Esophagus muscularis mucosa (tissue), 4 donors: Measurements from ENCODE around the gene UROC1. TPM values are rescaled to one million over a fixed set of nuclear protein-coding genes. Genes with fewer than 3 reads are reported as not detected.

Experiments
- DNase-seq: peaks from one replicate; pipeline ENCODE4 v3.0.0-alpha.2; 2017; ENCODE audit errors: extremely low spot score
- H3K27ac ChIP-seq, 4 donors: fragments of 200-600 bp; sonication (generic); replicated peaks in 1 of 4; 1 replicate in 3 of 4; 2 replicates in 1 of 4; pipeline ENCODE4 v1.5.1; 2016 to 2019; ENCODE audit warnings: mild to moderate bottlenecking in 1 of 4
- H3K27me3 ChIP-seq, 4 donors: fragments of 200-600 bp; sonication (generic); one replicate each; pipeline versions ENCODE4 v1.5.1 to v1.6.0; 2016 to 2019
- H3K36me3 ChIP-seq, 4 donors: fragments of 200-600 bp; sonication (generic); one replicate each; pipeline ENCODE4 v1.5.1; 2016 to 2019
- H3K4me1 ChIP-seq, 4 donors: fragments of 200-600 bp; sonication (generic); one replicate each; pipeline ENCODE4 v1.5.1; 2016 to 2019
- H3K4me3 ChIP-seq, 4 donors: fragments of 200-600 bp; sonication (generic); 1 replicate in 2 of 4; 2 replicates in 2 of 4; pipeline ENCODE4 v1.5.1; 2016 to 2019; ENCODE audit warnings: mild to moderate bottlenecking in 4 of 4, moderate library complexity in 1 of 4
- H3K9me3 ChIP-seq, 4 donors: fragments of 200-600 bp; sonication (generic); 1 replicate in 3 of 4; 2 replicates in 1 of 4; pipeline ENCODE4 v1.5.1; 2016 to 2019
- EP300 ChIP-seq: sonication (generic); formaldehyde crosslinking; IDR thresholded peaks from one replicate; pipeline ENCODE4 v1.6.1; 2017; ENCODE audit warnings: antibody characterized with exemption
- POLR2A ChIP-seq: fragments of 450-650 bp; IDR thresholded peaks from one replicate; pipeline ENCODE4 v1.6.1; 2017; ENCODE audit warnings: antibody characterized with exemption, moderate library complexity, mild to moderate bottlenecking, low read depth
- POLR2AphosphoS5 ChIP-seq, 2 donors: sonication (generic); formaldehyde crosslinking; IDR thresholded peaks; one replicate each; pipeline ENCODE4 v1.6.1; 2017; ENCODE audit warnings: antibody characterized with exemption in 2 of 2
- WGBS: methylation state at CpG from one replicate; pipeline ENCODE4 v1.1.5; 2018; 5-methylcytosine and 5-hydroxymethylcytosine counted together
- intact Hi-C: fragments of 100-400 bp; cut with DNase I; formaldehyde crosslinking; loops from one replicate; pipeline ENCODE4 v1.15.1; 2023
- total RNA-seq, 4 donors: library from RNA; depleted of rRNA; stranded (reverse); fragments of >200 nt; gene quantifications; one replicate each; pipeline versions ENCODE4 v1.1.0 to v1.2.1, GENCODE V29; 2016
- TF ChIP-seq, protein P1 (sequence below), 3 experiments: fragments of 200-600 bp in 2 of 3; fragments of 450-650 bp in 1 of 3; sonication (generic) in 2 of 3; IDR thresholded peaks; one replicate each; pipeline ENCODE4 v1.5.1; 2017 to 2019; ENCODE audit warnings: antibody characterized with exemption in 3 of 3, mild to moderate bottlenecking in 2 of 3, moderate library complexity in 1 of 3

Gene UROC1
- total RNA-seq, 4 donors from 2014 or later: not detected

DNA sequence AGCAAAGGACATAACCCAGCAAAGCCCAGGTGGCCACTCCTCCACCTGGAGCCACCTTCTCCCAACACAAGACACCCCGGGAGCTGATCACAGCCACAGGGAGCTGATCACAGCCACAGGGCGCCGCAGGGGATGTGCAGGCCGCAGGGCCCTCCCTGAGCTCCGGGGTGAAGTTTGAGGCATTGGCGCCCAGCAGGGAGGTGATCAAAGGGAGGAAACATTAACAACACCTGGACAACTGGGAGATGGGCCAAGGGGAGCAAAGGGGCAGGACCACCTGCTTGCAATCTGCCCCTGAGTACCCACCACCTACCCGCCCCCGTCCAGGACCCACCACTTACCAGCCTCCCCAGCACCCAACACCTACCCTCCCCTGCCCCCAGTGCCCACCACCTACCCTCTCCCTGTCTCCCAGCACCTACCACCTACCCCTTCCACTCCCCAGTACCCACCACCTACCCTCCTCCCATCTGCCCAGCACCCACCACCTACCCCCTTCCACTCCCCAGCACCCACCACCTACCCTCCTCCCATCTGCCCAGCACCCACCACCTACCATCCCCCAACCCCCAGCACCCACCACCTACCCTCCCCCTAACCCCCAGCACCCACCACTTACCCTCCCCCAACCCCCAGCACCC is 2.4 kb downstream of the UROC1 start:
- Histone ChIP-seq H3K4me1 (no peaks in the 10 kb centered on the region), H3K27me3 (peaks cover 0 to 19% (median 0%) of the 10 kb centered on the region in 4 donors), H3K4me3 (no peak overlapping the region), H3K9me3 (no peaks in the 10 kb centered on the region), H3K27ac (no peak overlapping the region), H3K36me3 (no peaks in the 10 kb centered on the region)
- no peak for TF ChIP-seq POLR2A
- TF ChIP-seq EP300: no peak
- TF ChIP-seq, protein P1, sequence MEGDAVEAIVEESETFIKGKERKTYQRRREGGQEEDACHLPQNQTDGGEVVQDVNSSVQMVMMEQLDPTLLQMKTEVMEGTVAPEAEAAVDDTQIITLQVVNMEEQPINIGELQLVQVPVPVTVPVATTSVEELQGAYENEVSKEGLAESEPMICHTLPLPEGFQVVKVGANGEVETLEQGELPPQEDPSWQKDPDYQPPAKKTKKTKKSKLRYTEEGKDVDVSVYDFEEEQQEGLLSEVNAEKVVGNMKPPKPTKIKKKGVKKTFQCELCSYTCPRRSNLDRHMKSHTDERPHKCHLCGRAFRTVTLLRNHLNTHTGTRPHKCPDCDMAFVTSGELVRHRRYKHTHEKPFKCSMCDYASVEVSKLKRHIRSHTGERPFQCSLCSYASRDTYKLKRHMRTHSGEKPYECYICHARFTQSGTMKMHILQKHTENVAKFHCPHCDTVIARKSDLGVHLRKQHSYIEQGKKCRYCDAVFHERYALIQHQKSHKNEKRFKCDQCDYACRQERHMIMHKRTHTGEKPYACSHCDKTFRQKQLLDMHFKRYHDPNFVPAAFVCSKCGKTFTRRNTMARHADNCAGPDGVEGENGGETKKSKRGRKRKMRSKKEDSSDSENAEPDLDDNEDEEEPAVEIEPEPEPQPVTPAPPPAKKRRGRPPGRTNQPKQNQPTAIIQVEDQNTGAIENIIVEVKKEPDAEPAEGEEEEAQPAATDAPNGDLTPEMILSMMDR (IDR thresholded peaks at IDR 0.05): no peak
- no peak for TF ChIP-seq POLR2AphosphoS5 (IDR thresholded peaks at IDR 0.05)
- DNase-seq: no peak
- intact Hi-C loops: no loop called here
- 82% methylated on average over 2 of the region's 8 CpGs for WGBS

DNA sequence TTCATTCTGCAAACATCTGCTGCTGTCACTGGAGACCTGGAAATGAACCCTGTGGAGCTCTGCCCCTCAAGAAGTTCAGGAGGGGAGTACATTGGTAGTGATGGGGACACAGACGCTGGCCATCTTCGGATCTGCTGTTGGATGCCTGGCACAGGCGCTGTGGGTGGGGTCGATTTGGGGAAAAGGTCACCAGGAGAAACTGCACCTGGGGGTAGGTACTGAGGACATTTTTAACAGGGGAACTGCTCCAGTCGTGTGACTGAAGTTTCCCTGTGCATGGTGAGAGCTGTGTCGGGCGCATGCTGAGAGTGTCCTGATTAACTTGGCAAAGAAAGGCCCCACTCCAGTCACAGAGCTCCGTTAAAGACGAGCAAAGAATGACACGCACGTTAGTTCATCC is 3.4 kb downstream of the UROC1 start:
- peaks cover 0 to 19% (median 0%) of the 10 kb centered on the region in 4 donors for H3K27me3 ChIP-seq
- no peak overlapping the region for H3K4me3 ChIP-seq
- 81% methylated on average over 11 of the region's 11 CpGs for WGBS
- H3K9me3 ChIP-seq: no peaks in the 10 kb centered on the region
- no peak for DNase-seq
- H3K4me1 ChIP-seq: no peaks in the 10 kb centered on the region
- TF ChIP-seq, protein P1 (IDR thresholded peaks at IDR 0.05): no peak
- TF ChIP-seq POLR2AphosphoS5 (IDR thresholded peaks at IDR 0.05): no peak
- no peak for TF ChIP-seq POLR2A
- no peak for TF ChIP-seq EP300
- intact Hi-C loops: no loop called here
- H3K27ac ChIP-seq: no peak overlapping the region
- no peaks in the 10 kb centered on the region for H3K36me3 ChIP-seq

DNA sequence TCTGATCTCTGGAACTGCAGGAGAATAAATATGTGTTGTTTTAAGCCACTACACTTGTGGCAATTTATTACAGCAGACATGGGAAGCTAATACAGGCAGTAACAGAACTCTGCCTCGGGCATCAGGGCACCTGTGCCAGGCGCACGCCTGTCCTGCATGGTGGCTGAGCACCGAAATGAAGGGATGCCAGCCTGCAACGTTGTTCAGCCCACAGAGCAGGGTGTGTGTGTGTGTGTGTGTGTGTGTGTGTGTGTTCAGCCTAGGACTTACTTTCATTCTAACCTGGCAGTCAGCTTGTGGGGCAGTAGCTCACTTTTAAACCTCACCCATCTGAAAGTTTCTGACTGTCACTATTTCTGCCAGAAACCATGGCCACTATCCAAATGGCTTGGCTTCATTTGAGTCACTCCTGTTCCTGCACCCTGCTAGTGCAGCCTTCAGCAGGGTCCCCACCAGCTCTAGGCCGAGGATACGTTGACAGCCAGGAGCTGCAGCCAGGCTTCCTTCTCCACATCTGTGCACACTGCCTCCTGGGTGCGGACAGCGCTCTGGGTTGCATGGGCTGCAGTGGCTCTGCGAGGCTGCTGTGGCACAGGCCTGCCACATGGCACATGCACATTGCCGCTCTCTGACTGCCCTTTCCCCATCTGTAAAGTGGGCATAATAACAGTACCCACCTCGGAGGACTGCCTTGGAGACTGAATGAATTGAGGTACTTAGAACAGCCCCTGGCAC is 4.5 kb downstream of the UROC1 start:
- 80% methylated on average over 6 of the region's 12 CpGs for whole genome bisulfite sequencing
- intact Hi-C loops: no loop called here
- Histone ChIP-seq H3K27me3 (peaks cover 0 to 17% (median 0%) of the 10 kb centered on the region in 4 donors), H3K27ac (no peak overlapping the region), H3K4me1 (no peaks in the 10 kb centered on the region), H3K9me3 (no peaks in the 10 kb centered on the region), H3K36me3 (no peaks in the 10 kb centered on the region), H3K4me3 (no peak overlapping the region)
- DNase-seq: no peak
- TF ChIP-seq POLR2A: no peak
- no peak for TF ChIP-seq EP300
- TF ChIP-seq, protein P1 (IDR thresholded peaks at IDR 0.05): no peak
- TF ChIP-seq POLR2AphosphoS5 (IDR thresholded peaks at IDR 0.05): no peak

DNA sequence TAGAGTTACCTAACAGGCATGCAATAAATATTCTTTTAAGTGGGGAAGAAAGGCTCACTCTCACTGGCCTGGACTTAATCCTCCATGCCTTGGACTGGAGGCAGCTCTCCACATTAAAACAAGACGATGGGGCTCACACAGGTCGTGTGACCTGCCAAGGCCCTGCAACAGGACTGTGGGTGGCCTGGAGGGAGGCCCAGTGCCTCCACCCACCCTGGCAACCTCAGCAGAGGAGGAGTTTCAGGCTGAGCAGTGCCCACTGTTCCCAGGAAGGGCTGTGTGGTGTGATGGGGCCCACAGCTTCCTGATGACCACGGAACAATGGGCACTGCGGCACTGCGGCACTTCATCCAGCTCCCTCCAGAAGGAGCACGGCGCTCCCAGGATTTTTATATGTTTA is 5.5 kb downstream of the UROC1 start:
- no peaks in the 10 kb centered on the region for H3K4me1 ChIP-seq
- intact Hi-C loops: no loop called here
- no peak for DNase-seq
- H3K27me3 ChIP-seq: peaks cover 0 to 9% (median 0%) of the 10 kb centered on the region in 4 donors
- no peak overlapping the region for H3K27ac ChIP-seq
- H3K4me3 ChIP-seq: no peak overlapping the region
- H3K9me3 ChIP-seq: no peaks in the 10 kb centered on the region
- no peaks in the 10 kb centered on the region for H3K36me3 ChIP-seq
- WGBS: 62% methylated on average over 7 of the region's 7 CpGs
- TF ChIP-seq POLR2A (no peak), POLR2AphosphoS5 (IDR thresholded peaks at IDR 0.05) (no peak), EP300 (no peak)
- TF ChIP-seq, protein P1 (IDR thresholded peaks at IDR 0.05): no peak
